ENCODE results near the gene NEURL1. TPM values are rescaled to one million over a fixed set of nuclear protein-coding genes. Genes with fewer than 3 reads are reported as not detected.

The NEURL1 gene
- total RNA-seq, 3 donors from 2014 or later (not counting 1 experiment from before 2014, with no cell fraction given) = 0.95 to 8.5 (median 1.5) TPM

DNA sequence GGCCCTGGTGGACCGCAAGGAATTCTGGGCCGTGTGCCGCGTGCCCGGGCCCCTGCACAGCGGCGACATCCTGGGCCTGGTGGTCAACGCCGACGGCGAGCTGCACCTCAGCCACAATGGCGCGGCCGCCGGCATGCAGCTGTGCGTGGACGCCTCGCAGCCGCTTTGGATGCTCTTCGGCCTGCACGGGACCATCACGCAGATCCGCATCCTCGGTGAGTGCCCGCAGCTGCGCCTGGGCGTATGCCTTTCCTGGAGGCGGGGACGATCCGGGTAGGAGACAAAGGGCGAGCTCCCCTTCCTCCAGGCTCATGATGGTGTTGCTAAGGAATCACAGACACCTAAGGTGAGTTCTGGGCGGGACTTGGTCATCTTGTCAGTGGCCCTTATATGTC is 91.5 kb downstream of the NEURL1 start:
- H3K9me3 ChIP-seq (ENCODE audit: control insufficient read depth, insufficient read depth, low read length) = no peaks in the 10 kb centered on the region
- H3K27ac Mint-ChIP-seq = peak overlapping the region; percentile 43 to 73
- DNase-seq = no peak
- no peak overlapping the region for H3K4me3 ChIP-seq (ENCODE audit: low read length)
- H3K36me3 ChIP-seq (ENCODE audit: control insufficient read depth, insufficient read depth, low read length) = no peaks in the 10 kb centered on the region
- WGBS (ENCODE audit: insufficient coverage) = 71% methylated on average over 32 of the region's 32 CpGs
- H3K27ac ChIP-seq (ENCODE audit: low read length) = no peak overlapping the region
- H3K27me3 Mint-ChIP-seq (ENCODE audit: low read depth in 2 of 2) = peaks cover 0 to 5% of the 10 kb centered on the region in 2 donors
- TF ChIP-seq, protein P1, sequence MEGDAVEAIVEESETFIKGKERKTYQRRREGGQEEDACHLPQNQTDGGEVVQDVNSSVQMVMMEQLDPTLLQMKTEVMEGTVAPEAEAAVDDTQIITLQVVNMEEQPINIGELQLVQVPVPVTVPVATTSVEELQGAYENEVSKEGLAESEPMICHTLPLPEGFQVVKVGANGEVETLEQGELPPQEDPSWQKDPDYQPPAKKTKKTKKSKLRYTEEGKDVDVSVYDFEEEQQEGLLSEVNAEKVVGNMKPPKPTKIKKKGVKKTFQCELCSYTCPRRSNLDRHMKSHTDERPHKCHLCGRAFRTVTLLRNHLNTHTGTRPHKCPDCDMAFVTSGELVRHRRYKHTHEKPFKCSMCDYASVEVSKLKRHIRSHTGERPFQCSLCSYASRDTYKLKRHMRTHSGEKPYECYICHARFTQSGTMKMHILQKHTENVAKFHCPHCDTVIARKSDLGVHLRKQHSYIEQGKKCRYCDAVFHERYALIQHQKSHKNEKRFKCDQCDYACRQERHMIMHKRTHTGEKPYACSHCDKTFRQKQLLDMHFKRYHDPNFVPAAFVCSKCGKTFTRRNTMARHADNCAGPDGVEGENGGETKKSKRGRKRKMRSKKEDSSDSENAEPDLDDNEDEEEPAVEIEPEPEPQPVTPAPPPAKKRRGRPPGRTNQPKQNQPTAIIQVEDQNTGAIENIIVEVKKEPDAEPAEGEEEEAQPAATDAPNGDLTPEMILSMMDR (IDR thresholded peaks at IDR 0.05) = no peak
- H3K9me3 Mint-ChIP-seq = no peaks in the 10 kb centered on the region
- no peaks in the 10 kb centered on the region for H3K36me3 Mint-ChIP-seq
- peaks cover 7% of the 10 kb centered on the region for H3K4me1 ChIP-seq (ENCODE audit: control insufficient read depth, insufficient read depth, low read length)
- intact Hi-C loops (cut with micrococcal nuclease) = no loop called here
- H3K4me1 Mint-ChIP-seq = peaks cover 5 to 6% of the 10 kb centered on the region in 2 donors
- ATAC-seq = no peak
- no peaks in the 10 kb centered on the region for H3K27me3 ChIP-seq (ENCODE audit: control insufficient read depth, insufficient read depth, low read length)
- peak overlapping the region; percentile 93 for H3K4me3 Mint-ChIP-seq

DNA sequence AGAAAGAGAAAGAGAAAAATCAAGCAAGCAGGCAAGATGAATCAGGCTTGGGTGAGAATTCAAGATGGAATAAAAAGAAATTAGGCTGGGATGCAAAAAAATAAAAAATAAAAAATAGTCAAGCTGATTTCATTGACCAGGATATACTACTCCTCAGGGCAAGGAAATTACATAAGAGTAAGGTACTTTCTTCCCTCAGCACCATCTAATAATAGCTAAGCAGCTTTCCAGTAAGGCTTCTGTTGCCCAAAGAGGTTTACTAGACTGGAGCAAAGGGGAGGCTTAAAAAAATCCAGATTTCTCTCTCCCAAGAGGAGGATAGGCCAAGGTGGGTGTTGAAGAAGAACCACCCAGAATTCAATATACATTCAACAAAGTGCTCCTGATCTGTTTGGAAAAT is 93.6 kb downstream of the NEURL1 start:
- H3K9me3 ChIP-seq (ENCODE audit: control insufficient read depth, insufficient read depth, low read length) = no peaks in the 10 kb centered on the region
- H3K4me3 Mint-ChIP-seq = no peak overlapping the region
- no peaks in the 10 kb centered on the region for H3K27me3 Mint-ChIP-seq (ENCODE audit: low read depth in 2 of 2)
- intact Hi-C loops (cut with micrococcal nuclease) = no loop called here
- ATAC-seq (no peak), DNase-seq (no peak)
- no peaks in the 10 kb centered on the region for H3K9me3 Mint-ChIP-seq
- H3K27ac ChIP-seq (ENCODE audit: low read length) = no peak overlapping the region
- peaks cover 7% of the 10 kb centered on the region for H3K4me1 ChIP-seq (ENCODE audit: control insufficient read depth, insufficient read depth, low read length)
- no peaks in the 10 kb centered on the region for H3K27me3 ChIP-seq (ENCODE audit: control insufficient read depth, insufficient read depth, low read length)
- H3K36me3 Mint-ChIP-seq = no peaks in the 10 kb centered on the region
- H3K27ac Mint-ChIP-seq = no peak overlapping the region
- TF ChIP-seq, protein P1 (IDR thresholded peaks at IDR 0.05) = no peak
- no peaks in the 10 kb centered on the region for H3K36me3 ChIP-seq (ENCODE audit: control insufficient read depth, insufficient read depth, low read length)
- H3K4me1 Mint-ChIP-seq = peaks cover 5 to 6% of the 10 kb centered on the region in 2 donors
- H3K4me3 ChIP-seq (ENCODE audit: low read length) = no peak overlapping the region

DNA sequence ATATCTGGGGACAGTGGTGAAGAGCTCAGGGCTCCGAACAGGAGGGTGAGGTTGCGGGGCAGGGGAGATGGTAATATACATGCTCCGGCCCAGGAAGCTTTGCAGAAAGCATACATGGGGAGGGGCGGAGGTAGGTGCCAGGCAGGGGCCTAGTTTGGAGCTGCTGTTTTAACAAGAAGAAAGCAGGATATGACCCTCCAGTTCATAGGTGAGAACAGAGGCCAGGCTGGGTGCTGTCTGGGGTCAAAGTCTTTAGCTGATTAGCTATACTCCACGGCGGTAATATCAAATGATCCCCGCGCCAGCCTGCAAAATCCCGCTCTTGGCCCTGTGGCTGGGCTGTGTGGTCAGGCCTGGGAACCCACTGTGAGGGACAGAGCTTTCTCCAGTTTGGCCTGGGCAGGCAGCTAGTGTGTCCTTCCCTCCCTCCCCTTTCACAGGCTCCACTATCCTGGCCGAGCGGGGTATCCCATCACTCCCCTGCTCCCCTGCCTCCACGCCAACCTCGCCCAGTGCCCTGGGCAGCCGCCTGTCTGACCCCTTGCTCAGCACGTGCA is 95.6 kb downstream of the NEURL1 start:
- DNase-seq = no peak
- Mint-ChIP-seq H3K27ac (no peak overlapping the region), H3K36me3 (no peaks in the 10 kb centered on the region), H3K4me3 (no peak overlapping the region), H3K27me3 (ENCODE audit: low read depth in 2 of 2) (no peaks in the 10 kb centered on the region), H3K9me3 (no peaks in the 10 kb centered on the region), H3K4me1 (peaks cover under 1% of the 10 kb centered on the region in 2 donors)
- intact Hi-C loops (cut with micrococcal nuclease) = no loop called here
- Histone ChIP-seq H3K4me1 (ENCODE audit: control insufficient read depth, insufficient read depth, low read length) (no peaks in the 10 kb centered on the region), H3K9me3 (ENCODE audit: control insufficient read depth, insufficient read depth, low read length) (no peaks in the 10 kb centered on the region), H3K27me3 (ENCODE audit: control insufficient read depth, insufficient read depth, low read length) (no peaks in the 10 kb centered on the region), H3K4me3 (ENCODE audit: low read length) (no peak overlapping the region), H3K36me3 (ENCODE audit: control insufficient read depth, insufficient read depth, low read length) (no peaks in the 10 kb centered on the region), H3K27ac (ENCODE audit: low read length) (no peak overlapping the region)
- WGBS (ENCODE audit: insufficient coverage) = 90% methylated on average over 15 of the region's 15 CpGs
- ATAC-seq = no peak
- TF ChIP-seq, protein P1 (IDR thresholded peaks at IDR 0.05) = no peak

DNA sequence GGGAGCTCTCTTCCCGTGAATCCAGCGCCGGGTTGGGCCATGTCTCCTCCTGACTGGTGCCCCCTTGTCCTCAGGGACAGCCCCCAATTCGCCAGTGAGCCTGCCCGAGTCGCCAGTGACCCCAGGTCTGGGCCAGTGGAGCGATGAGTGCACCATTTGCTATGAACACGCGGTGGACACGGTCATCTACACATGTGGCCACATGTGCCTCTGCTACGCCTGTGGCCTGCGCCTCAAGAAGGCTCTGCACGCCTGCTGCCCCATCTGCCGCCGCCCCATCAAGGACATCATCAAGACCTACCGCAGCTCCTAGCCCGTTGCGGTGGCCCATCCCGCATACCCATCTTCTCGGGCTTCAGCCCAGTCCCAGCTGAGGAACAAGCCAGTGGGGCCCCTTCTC is 96.6 kb downstream of the NEURL1 start:
- WGBS (ENCODE audit: insufficient coverage) = 93% methylated on average over 20 of the region's 20 CpGs
- Mint-ChIP-seq H3K27me3 (ENCODE audit: low read depth in 2 of 2) (no peaks in the 10 kb centered on the region), H3K27ac (no peak overlapping the region), H3K9me3 (no peaks in the 10 kb centered on the region), H3K4me3 (no peak overlapping the region), H3K36me3 (no peaks in the 10 kb centered on the region), H3K4me1 (no peaks in the 10 kb centered on the region)
- no peaks in the 10 kb centered on the region for H3K36me3 ChIP-seq (ENCODE audit: control insufficient read depth, insufficient read depth, low read length)
- intact Hi-C loops (cut with micrococcal nuclease) = no loop called here
- no peak overlapping the region for H3K4me3 ChIP-seq (ENCODE audit: low read length)
- no peaks in the 10 kb centered on the region for H3K9me3 ChIP-seq (ENCODE audit: control insufficient read depth, insufficient read depth, low read length)
- no peak overlapping the region for H3K27ac ChIP-seq (ENCODE audit: low read length)
- TF ChIP-seq, protein P1 (IDR thresholded peaks at IDR 0.05) = no peak
- H3K4me1 ChIP-seq (ENCODE audit: control insufficient read depth, insufficient read depth, low read length) = no peaks in the 10 kb centered on the region
- DNase-seq (no peak), ATAC-seq (no peak)
- H3K27me3 ChIP-seq (ENCODE audit: control insufficient read depth, insufficient read depth, low read length) = no peaks in the 10 kb centered on the region

Measured in natural killer cell (primary cell).